ENCODE results near the gene CELF4.

DNA sequence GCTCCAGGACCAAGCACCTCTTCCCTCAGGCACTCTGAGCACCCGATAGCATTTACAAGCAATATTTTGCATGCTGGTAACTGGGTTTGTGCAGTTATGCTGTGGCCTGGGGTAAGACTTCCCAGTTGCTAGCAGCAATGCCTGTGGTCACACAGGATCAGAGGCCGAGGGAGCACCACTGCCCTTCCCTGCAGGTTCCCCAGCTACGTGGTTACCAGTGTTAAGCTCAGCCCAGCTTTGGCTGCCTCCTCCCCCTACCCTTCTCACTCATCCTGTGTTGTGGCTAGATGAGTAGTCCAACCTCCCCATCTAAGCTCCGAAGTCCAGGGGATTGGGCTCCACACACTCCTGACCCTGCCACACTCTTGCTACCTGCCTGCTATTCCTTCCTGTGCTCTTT lies 141.1 kb downstream of the CELF4 start:
- TF ChIP-seq CTCF (IDR thresholded peaks at IDR 0.05) (no peak), POLR2A (IDR thresholded peaks at IDR 0.05) (no peak)
